Measurements from ENCODE around the gene TEDC2.

Gene TEDC2

GRCh38 chr16:2464333-2464732, 4.4 kb downstream of the TEDC2 start:
- no peak for DNase-seq (ENCODE audit: extremely low read depth, low read depth)
- no peak overlapping the region for H3K4me3 ChIP-seq (replicated peaks; ENCODE audit: low read depth, low read length)
- no peak for TF ChIP-seq CTCF (IDR thresholded peaks at IDR 0.05; ENCODE audit: low read depth, low read length, missing control alignments)

- no peak for DNase-seq (ENCODE audit: extremely low read depth, low read depth)
- TF ChIP-seq CTCF (IDR thresholded peaks at IDR 0.05; ENCODE audit: low read depth, low read length, missing control alignments): peak; percentile 31
- H3K4me3 ChIP-seq (replicated peaks; ENCODE audit: low read depth, low read length): no peak overlapping the region
Measured at GRCh38 chr16:2465653-2466415, 5.9 kb downstream of the TEDC2 start.

- TF ChIP-seq CTCF (IDR thresholded peaks at IDR 0.05; ENCODE audit: low read depth, low read length, missing control alignments): no peak
- no peak for DNase-seq (ENCODE audit: extremely low read depth, low read depth)
- H3K4me3 ChIP-seq (replicated peaks; ENCODE audit: low read depth, low read length): no peak overlapping the region
Measured at GRCh38 chr16:2466667-2467527, 7.0 kb downstream of the TEDC2 start.

GRCh38 chr16:2467528-2468232, 7.8 kb downstream of the TEDC2 start:
- no peak for DNase-seq (ENCODE audit: extremely low read depth, low read depth)
- peak overlapping the region; percentile 37 for H3K4me3 ChIP-seq (replicated peaks; ENCODE audit: low read depth, low read length)

GRCh38 chr16:2468233-2468724, 8.4 kb downstream of the TEDC2 start:
- peak overlapping the region; percentile 37 for H3K4me3 ChIP-seq (replicated peaks; ENCODE audit: low read depth, low read length)
- DNase-seq (ENCODE audit: extremely low read depth, low read depth): no peak
- no peak for TF ChIP-seq CTCF (IDR thresholded peaks at IDR 0.05; ENCODE audit: low read depth, low read length, missing control alignments)

More at GRCh38 chr16:2467528-2468232, 7.8 kb downstream of the TEDC2 start:
- TF ChIP-seq CTCF (IDR thresholded peaks at IDR 0.05; ENCODE audit: low read depth, low read length, missing control alignments): no peak

- DNase-seq (ENCODE audit: extremely low read depth, low read depth): no peak
- peak overlapping the region; percentile 37 for H3K4me3 ChIP-seq (replicated peaks; ENCODE audit: low read depth, low read length)
- TF ChIP-seq CTCF (IDR thresholded peaks at IDR 0.05; ENCODE audit: low read depth, low read length, missing control alignments): no peak
Measured at GRCh38 chr16:2468725-2469398, 9.0 kb downstream of the TEDC2 start.
